ENCODE results near the gene UTP18.
"Not testable (repeated sequence)": the region's sequence is repeated elsewhere in the genome, so short reads cannot be mapped to it uniquely, and the experiment has no call there.

UTP18 gene

GRCh38 chr17:51259564-51260236 is 646 bp upstream of the UTP18 start, which contains the start of gene MBTD1:
MBTD1 (minus strand) TSS chr17:51260049; CDS start chr17:51225161, 34,888 bp downstream.
- peak; percentile 97 for DNase-seq

GRCh38 chr17:51261024-51261963 is 948 bp downstream of the UTP18 start:
- no peak for DNase-seq

GRCh38 chr17:51263006-51263405 is 2.7 kb downstream of the UTP18 start:
- DNase-seq = no peak

- DNase-seq = not testable (repeated sequence)
Observed at GRCh38 chr17:51264466-51264865, 4.1 kb downstream of the UTP18 start.

- no peak for DNase-seq
Observed at GRCh38 chr17:51269991-51270390, 9.6 kb downstream of the UTP18 start.

- DNase-seq = no peak
Observed at GRCh38 chr17:51270636-51271035, 10.3 kb downstream of the UTP18 start.

GRCh38 chr17:51272812-51273211 is 12.5 kb downstream of the UTP18 start:
- DNase-seq = no peak

- no peak for DNase-seq
Observed at GRCh38 chr17:51275381-51275780, 15.0 kb downstream of the UTP18 start.

GRCh38 chr17:51279183-51279582 is 18.8 kb downstream of the UTP18 start:
- DNase-seq = no peak

- DNase-seq = no peak
Observed at GRCh38 chr17:51287412-51287811, 27.1 kb downstream of the UTP18 start.

- no peak for DNase-seq
Observed at GRCh38 chr17:51289696-51290111, 29.4 kb downstream of the UTP18 start.

GRCh38 chr17:51294338-51294737 is 34.0 kb downstream of the UTP18 start:
- not testable (repeated sequence) for DNase-seq

- no peak for DNase-seq
Observed at GRCh38 chr17:51298508-51299371, 38.4 kb downstream of the UTP18 start.

GRCh38 chr17:51299859-51300258 is 39.5 kb downstream of the UTP18 start:
- DNase-seq = no peak

GRCh38 chr17:51305182-51305581 is 44.8 kb downstream of the UTP18 start:
- no peak for DNase-seq

- DNase-seq = not testable (repeated sequence)
Observed at GRCh38 chr17:51312003-51312402, 51.7 kb downstream of the UTP18 start.

GRCh38 chr17:51319186-51319585 is 58.8 kb downstream of the UTP18 start:
- DNase-seq = no peak

GRCh38 chr17:51322390-51323029 is 62.2 kb downstream of the UTP18 start:
- DNase-seq = no peak

GRCh38 chr17:51325471-51325870 is 65.1 kb downstream of the UTP18 start:
- no peak for DNase-seq

GRCh38 chr17:51330861-51331503 is 70.6 kb downstream of the UTP18 start:
- DNase-seq = not testable (repeated sequence)

- no peak for DNase-seq
Observed at GRCh38 chr17:51335006-51335590, 74.8 kb downstream of the UTP18 start.

Measured in right forelimb (tissue), 1 donor.